ENCODE measurements around the gene PLEKHH3. TPM values are rescaled to one million over a fixed set of nuclear protein-coding genes. Genes with fewer than 3 reads are reported as not detected.

PLEKHH3 gene
- polyA plus RNA-seq, 1 donor (not counting 4 experiments of a cell fraction or from before 2014, with no cell fraction given), result 4.9 TPM

- dilution Hi-C loops (cut with MboI; ENCODE audit: extremely low pct_ligation_motif_present, low sequenced_read_pairs), result no loop called here
- H3K9me3 ChIP-seq (ENCODE audit: control insufficient read depth, low read depth, low read length), result no peaks in the 10 kb centered on the region
- H3K36me3 ChIP-seq (ENCODE audit: control insufficient read depth in 2 of 2, extremely low read depth in 1 of 2, insufficient read depth in 2 of 2, low read length in 2 of 2), result no peaks in the 10 kb centered on the region
- FAIRE-seq (no peak), DNase-seq (ENCODE audit: low read depth, low spot score) (no peak)
- H3K27me3 ChIP-seq (ENCODE audit: control insufficient read depth, extremely low read depth, insufficient read depth, low read length), result no peaks in the 10 kb centered on the region
- no peaks in the 10 kb centered on the region for H3K9me1 ChIP-seq (ENCODE audit: control insufficient read depth, extremely low read depth, insufficient read depth, low read length)
- TF ChIP-seq EZH2 (IDR thresholded peaks at IDR 0.05; ENCODE audit: low read length), result no peak
- TF ChIP-seq CTCF (optimal IDR thresholded peaks at IDR 0.05 in 1 of 3, IDR thresholded peaks at IDR 0.05 in 1 of 3, conservative IDR thresholded peaks at IDR 0.05 in 1 of 3; ENCODE audit: extremely low read depth in 1 of 3, insufficient read depth in 2 of 3, low read length in 3 of 3), result no peak
- no peak overlapping the region for H3K9ac ChIP-seq (ENCODE audit: control insufficient read depth, extremely low read depth, insufficient read depth, low read length)
- H3K4me1 ChIP-seq (ENCODE audit: control insufficient read depth, extremely low read depth, insufficient read depth, low read length), result peaks cover 13% of the 10 kb centered on the region
- H2AFZ ChIP-seq (ENCODE audit: control insufficient read depth, low read length), result no peak overlapping the region
- no peaks in the 10 kb centered on the region for H4K20me1 ChIP-seq (ENCODE audit: control insufficient read depth, extremely low read depth, insufficient read depth, low read length)
- no peaks in the 10 kb centered on the region for H3K79me2 ChIP-seq (ENCODE audit: control insufficient read depth, insufficient read depth, low read length)
- H3K27ac ChIP-seq (ENCODE audit: control insufficient read depth, insufficient read depth, low read length), result no peak overlapping the region
- H3K4me2 ChIP-seq (ENCODE audit: control insufficient read depth, extremely low read depth, insufficient read depth, low read depth, low read length), result no peak overlapping the region
- H3K4me3 ChIP-seq (ENCODE audit: control insufficient read depth in 2 of 3, extremely low read depth in 1 of 3, insufficient read depth in 2 of 3, low read depth in 1 of 3, low read length in 3 of 3), result no peak overlapping the region
These were observed 9.8 kb upstream of the PLEKHH3 start for GRCh38 chr17:42686520-42687128.

GRCh38 chr17:42685831-42686230 is 9.0 kb upstream of the PLEKHH3 start:
- no peak overlapping the region for H3K4me2 ChIP-seq (ENCODE audit: control insufficient read depth, extremely low read depth, insufficient read depth, low read depth, low read length)
- no peaks in the 10 kb centered on the region for H3K36me3 ChIP-seq (ENCODE audit: control insufficient read depth in 2 of 2, extremely low read depth in 1 of 2, insufficient read depth in 2 of 2, low read length in 2 of 2)
- no peaks in the 10 kb centered on the region for H3K79me2 ChIP-seq (ENCODE audit: control insufficient read depth, insufficient read depth, low read length)
- no peaks in the 10 kb centered on the region for H3K9me3 ChIP-seq (ENCODE audit: control insufficient read depth, low read depth, low read length)
- TF ChIP-seq CTCF (optimal IDR thresholded peaks at IDR 0.05 in 1 of 3, IDR thresholded peaks at IDR 0.05 in 1 of 3, conservative IDR thresholded peaks at IDR 0.05 in 1 of 3; ENCODE audit: extremely low read depth in 1 of 3, insufficient read depth in 2 of 3, low read length in 3 of 3) (no peak), EZH2 (IDR thresholded peaks at IDR 0.05; ENCODE audit: low read length) (no peak)
- FAIRE-seq, result no peak
- no peak overlapping the region for H2AFZ ChIP-seq (ENCODE audit: control insufficient read depth, low read length)
- no peak for DNase-seq (ENCODE audit: low read depth, low spot score)
- H3K9ac ChIP-seq (ENCODE audit: control insufficient read depth, extremely low read depth, insufficient read depth, low read length), result no peak overlapping the region
- H4K20me1 ChIP-seq (ENCODE audit: control insufficient read depth, extremely low read depth, insufficient read depth, low read length), result no peaks in the 10 kb centered on the region
- dilution Hi-C loops (cut with MboI; ENCODE audit: extremely low pct_ligation_motif_present, low sequenced_read_pairs), result no loop called here
- H3K4me3 ChIP-seq (ENCODE audit: control insufficient read depth in 2 of 3, extremely low read depth in 1 of 3, insufficient read depth in 2 of 3, low read depth in 1 of 3, low read length in 3 of 3), result no peak overlapping the region
- no peak overlapping the region for H3K27ac ChIP-seq (ENCODE audit: control insufficient read depth, insufficient read depth, low read length)
- no peaks in the 10 kb centered on the region for H3K9me1 ChIP-seq (ENCODE audit: control insufficient read depth, extremely low read depth, insufficient read depth, low read length)
- H3K4me1 ChIP-seq (ENCODE audit: control insufficient read depth, extremely low read depth, insufficient read depth, low read length), result peaks cover 13% of the 10 kb centered on the region
- no peaks in the 10 kb centered on the region for H3K27me3 ChIP-seq (ENCODE audit: control insufficient read depth, extremely low read depth, insufficient read depth, low read length)
